Activated T-helper 1 cell treated with anti-CD3 and anti-CD28 coated beads, Interleukin-12 subunit alpha, Interleukin-12 subunit beta, Interleukin-2, Interleukin-4 antibody, amounts not matched to agents 30 ng/mL and 10 ng/mL and 1 ng/mL, durations not matched to agents 14 hours and 24 hours and 36 hours (primary cell): ENCODE data around the gene PRDM15. TPM values are rescaled to one million over a fixed set of nuclear protein-coding genes. Genes with fewer than 3 reads are reported as not detected.

Experiments
- DNase-seq: peaks from one replicate; pipeline ENCODE4 v3.0.0; 2021; ENCODE audit warnings: low spot score
- H3K27ac Mint-ChIP-seq: one replicate; pipeline ENCODE4 v1.8.0; 2021; ENCODE audit warnings: mild to moderate bottlenecking, mixed read lengths
- H3K27me3 Mint-ChIP-seq: one replicate; pipeline ENCODE4 v1.8.0; 2022; ENCODE audit warnings: mild to moderate bottlenecking, moderate library complexity, mixed read lengths; ENCODE audit not compliant: insufficient read depth
- H3K36me3 Mint-ChIP-seq: one replicate; pipeline ENCODE4 v1.8.0; 2021; ENCODE audit warnings: low read depth, mixed read lengths
- H3K4me1 Mint-ChIP-seq: one replicate; pipeline ENCODE4 v1.8.0; 2021; ENCODE audit warnings: low read depth, mixed read lengths
- H3K4me3 Mint-ChIP-seq: one replicate; pipeline ENCODE4 v1.8.0; 2021; ENCODE audit warnings: mild to moderate bottlenecking, moderate library complexity, mixed read lengths
- H3K9me3 Mint-ChIP-seq: one replicate; pipeline ENCODE4 v1.8.0; 2021; ENCODE audit warnings: mixed read lengths
- intact Hi-C: fragments of 100-400 bp; cut with micrococcal nuclease; formaldehyde crosslinking; loops from one replicate; pipeline ENCODE4 v1.15.1; 2024
- total RNA-seq: library from RNA; stranded (reverse); gene quantifications from 2 replicates; pipeline ENCODE4 v1.2.3, GENCODE V29; 2022

Gene PRDM15
- total RNA-seq, 1 donor from 2014 or later, result 18.1 TPM

GRCh38 chr21:41784456-41785102, 94.6 kb downstream of the PRDM15 start:
- Mint-ChIP-seq H3K4me1 (peaks cover 8% of the 10 kb centered on the region), H3K27me3 (peaks cover 37% of the 10 kb centered on the region)

GRCh38 chr21:41783476-41784180, 95.5 kb downstream of the PRDM15 start:
- no peaks in the 10 kb centered on the region for H3K9me3 Mint-ChIP-seq
- DNase-seq, result no peak
- no peak overlapping the region for H3K4me3 Mint-ChIP-seq
- H3K36me3 Mint-ChIP-seq, result no peaks in the 10 kb centered on the region
- peaks cover 42% of the 10 kb centered on the region for H3K27me3 Mint-ChIP-seq
- peaks cover 8% of the 10 kb centered on the region for H3K4me1 Mint-ChIP-seq
- intact Hi-C loops, result loop anchor here (10.0 kb wide), 1 partner anchor 499 kb away; no protein-coding TSS in a partner anchor
- H3K27ac Mint-ChIP-seq, result no peak overlapping the region

More at GRCh38 chr21:41784456-41785102, 94.6 kb downstream of the PRDM15 start:
- Mint-ChIP-seq H3K36me3 (no peaks in the 10 kb centered on the region), H3K4me3 (no peak overlapping the region), H3K27ac (no peak overlapping the region), H3K9me3 (no peaks in the 10 kb centered on the region)
- intact Hi-C loops, result loop anchor here (10.0 kb wide), 1 partner anchor 500 kb away; no protein-coding TSS in a partner anchor
- no peak for DNase-seq

- Mint-ChIP-seq H3K36me3 (no peaks in the 10 kb centered on the region), H3K27ac (no peak overlapping the region), H3K4me3 (no peak overlapping the region), H3K4me1 (peaks cover 8% of the 10 kb centered on the region), H3K27me3 (peaks cover 51% of the 10 kb centered on the region), H3K9me3 (no peaks in the 10 kb centered on the region)
- no peak for DNase-seq
- intact Hi-C loops, result loop anchor here (10.0 kb wide), 1 partner anchor 496 kb away; no protein-coding TSS in a partner anchor
Measured at GRCh38 chr21:41781050-41781410, 98.1 kb downstream of the PRDM15 start.

- Mint-ChIP-seq H3K4me3 (no peak overlapping the region), H3K27me3 (peaks cover 54% of the 10 kb centered on the region), H3K9me3 (no peaks in the 10 kb centered on the region), H3K4me1 (peaks cover 8% of the 10 kb centered on the region), H3K36me3 (no peaks in the 10 kb centered on the region), H3K27ac (no peak overlapping the region)
- intact Hi-C loops, result loop anchor here (10.0 kb wide), 1 partner anchor 496 kb away; no protein-coding TSS in a partner anchor
- DNase-seq, result no peak
Measured at GRCh38 chr21:41780337-41781049, 98.7 kb downstream of the PRDM15 start.

GRCh38 chr21:41779659-41780058, 99.5 kb downstream of the PRDM15 start:
- H3K27me3 Mint-ChIP-seq, result peaks cover 53% of the 10 kb centered on the region
- H3K4me3 Mint-ChIP-seq, result no peak overlapping the region
- H3K36me3 Mint-ChIP-seq, result no peaks in the 10 kb centered on the region
- peaks cover 8% of the 10 kb centered on the region for H3K4me1 Mint-ChIP-seq
- H3K27ac Mint-ChIP-seq, result no peak overlapping the region
- H3K9me3 Mint-ChIP-seq, result no peaks in the 10 kb centered on the region
- intact Hi-C loops, result loop anchor here (10.0 kb wide), 1 partner anchor 495 kb away; no protein-coding TSS in a partner anchor
- no peak for DNase-seq

GRCh38 chr21:41778930-41779600, 100.1 kb downstream of the PRDM15 start:
- no peak overlapping the region for H3K27ac Mint-ChIP-seq
- no peaks in the 10 kb centered on the region for H3K36me3 Mint-ChIP-seq
- peaks cover 8% of the 10 kb centered on the region for H3K4me1 Mint-ChIP-seq
- no peaks in the 10 kb centered on the region for H3K9me3 Mint-ChIP-seq
- DNase-seq, result no peak
- intact Hi-C loops, result no loop called here
- peaks cover 56% of the 10 kb centered on the region for H3K27me3 Mint-ChIP-seq
- H3K4me3 Mint-ChIP-seq, result no peak overlapping the region

GRCh38 chr21:41777951-41778815, 101.0 kb downstream of the PRDM15 start:
- no peaks in the 10 kb centered on the region for H3K9me3 Mint-ChIP-seq
- intact Hi-C loops, result no loop called here
- no peak overlapping the region for H3K4me3 Mint-ChIP-seq
- H3K36me3 Mint-ChIP-seq, result no peaks in the 10 kb centered on the region
- no peak overlapping the region for H3K27ac Mint-ChIP-seq
- peaks cover 50% of the 10 kb centered on the region for H3K27me3 Mint-ChIP-seq
- H3K4me1 Mint-ChIP-seq, result no peaks in the 10 kb centered on the region
- no peak for DNase-seq

- Mint-ChIP-seq H3K4me3 (no peak overlapping the region), H3K27ac (no peak overlapping the region), H3K27me3 (peaks cover 57% of the 10 kb centered on the region), H3K4me1 (no peaks in the 10 kb centered on the region), H3K36me3 (no peaks in the 10 kb centered on the region), H3K9me3 (no peaks in the 10 kb centered on the region)
- no peak for DNase-seq
- intact Hi-C loops, result no loop called here
Measured at GRCh38 chr21:41776778-41777177, 102.4 kb downstream of the PRDM15 start.

- Mint-ChIP-seq H3K27ac (no peak overlapping the region), H3K4me3 (no peak overlapping the region), H3K36me3 (no peaks in the 10 kb centered on the region), H3K9me3 (no peaks in the 10 kb centered on the region), H3K27me3 (peaks cover 47% of the 10 kb centered on the region), H3K4me1 (no peaks in the 10 kb centered on the region)
- DNase-seq, result no peak
- intact Hi-C loops, result no loop called here
Measured at GRCh38 chr21:41775149-41775472, 104.0 kb downstream of the PRDM15 start.

- Mint-ChIP-seq H3K27me3 (peaks cover 48% of the 10 kb centered on the region), H3K9me3 (no peaks in the 10 kb centered on the region)
- DNase-seq, result no peak
Measured at GRCh38 chr21:41774467-41775148, 104.5 kb downstream of the PRDM15 start.

GRCh38 chr21:41772351-41773080, 106.6 kb downstream of the PRDM15 start:
- peaks cover 17% of the 10 kb centered on the region for H3K4me1 Mint-ChIP-seq
- no peak overlapping the region for H3K27ac Mint-ChIP-seq
- H3K4me3 Mint-ChIP-seq, result no peak overlapping the region
- no peak for DNase-seq
- H3K9me3 Mint-ChIP-seq, result no peaks in the 10 kb centered on the region
- intact Hi-C loops, result no loop called here
- peaks cover 57% of the 10 kb centered on the region for H3K27me3 Mint-ChIP-seq
- no peaks in the 10 kb centered on the region for H3K36me3 Mint-ChIP-seq

More at GRCh38 chr21:41774467-41775148, 104.5 kb downstream of the PRDM15 start:
- intact Hi-C loops, result no loop called here
- no peaks in the 10 kb centered on the region for H3K4me1 Mint-ChIP-seq
- no peaks in the 10 kb centered on the region for H3K36me3 Mint-ChIP-seq
- no peak overlapping the region for H3K4me3 Mint-ChIP-seq
- H3K27ac Mint-ChIP-seq, result no peak overlapping the region
